ENCODE results near the gene MTFR2. TPM values are rescaled to one million over a fixed set of nuclear protein-coding genes. Genes with fewer than 3 reads are reported as not detected.

MTFR2 gene
- total RNA-seq, 4 donors from 2014 or later = 0.57 to 1.7 TPM; not detected in 2

- peaks cover 0 to 5% (median under 1%) of the 10 kb centered on the region in 4 donors for H3K4me1 ChIP-seq
- TF ChIP-seq POLR2A (IDR thresholded peaks at IDR 0.05; ENCODE audit: low read depth) (no peak), EP300 (IDR thresholded peaks at IDR 0.05) (no peak), POLR2AphosphoS5 (IDR thresholded peaks at IDR 0.05) (no peak)
- TF ChIP-seq, protein P1, sequence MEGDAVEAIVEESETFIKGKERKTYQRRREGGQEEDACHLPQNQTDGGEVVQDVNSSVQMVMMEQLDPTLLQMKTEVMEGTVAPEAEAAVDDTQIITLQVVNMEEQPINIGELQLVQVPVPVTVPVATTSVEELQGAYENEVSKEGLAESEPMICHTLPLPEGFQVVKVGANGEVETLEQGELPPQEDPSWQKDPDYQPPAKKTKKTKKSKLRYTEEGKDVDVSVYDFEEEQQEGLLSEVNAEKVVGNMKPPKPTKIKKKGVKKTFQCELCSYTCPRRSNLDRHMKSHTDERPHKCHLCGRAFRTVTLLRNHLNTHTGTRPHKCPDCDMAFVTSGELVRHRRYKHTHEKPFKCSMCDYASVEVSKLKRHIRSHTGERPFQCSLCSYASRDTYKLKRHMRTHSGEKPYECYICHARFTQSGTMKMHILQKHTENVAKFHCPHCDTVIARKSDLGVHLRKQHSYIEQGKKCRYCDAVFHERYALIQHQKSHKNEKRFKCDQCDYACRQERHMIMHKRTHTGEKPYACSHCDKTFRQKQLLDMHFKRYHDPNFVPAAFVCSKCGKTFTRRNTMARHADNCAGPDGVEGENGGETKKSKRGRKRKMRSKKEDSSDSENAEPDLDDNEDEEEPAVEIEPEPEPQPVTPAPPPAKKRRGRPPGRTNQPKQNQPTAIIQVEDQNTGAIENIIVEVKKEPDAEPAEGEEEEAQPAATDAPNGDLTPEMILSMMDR (IDR thresholded peaks at IDR 0.05) = no peak
- no peaks in the 10 kb centered on the region for H3K9me3 ChIP-seq
- no peak for DNase-seq (ENCODE audit: extremely low spot score)
- H3K27ac ChIP-seq (replicated peaks in 1 of 4) = no peak overlapping the region
- no peaks in the 10 kb centered on the region for H3K27me3 ChIP-seq
- H3K36me3 ChIP-seq = peaks cover 4 to 36% (median 17%) of the 10 kb centered on the region in 4 donors
- 100% methylated on average over 1 of the region's 1 CpG for WGBS
- no peak overlapping the region for H3K4me3 ChIP-seq
- intact Hi-C loops (cut with DNase I) = no loop called here
Measured at GRCh38 chr6:136186363-136186762, 63.7 kb downstream of the MTFR2 start.

GRCh38 chr6:136184738-136185137, 65.4 kb downstream of the MTFR2 start:
- Histone ChIP-seq H3K27ac (replicated peaks in 1 of 4) (no peak overlapping the region), H3K9me3 (no peaks in the 10 kb centered on the region), H3K36me3 (peaks cover 4 to 33% (median 15%) of the 10 kb centered on the region in 4 donors), H3K4me3 (no peak overlapping the region), H3K4me1 (peaks cover 8 to 15% (median 11%) of the 10 kb centered on the region in 4 donors), H3K27me3 (no peaks in the 10 kb centered on the region)
- 87% methylated on average over 1 of the region's 1 CpG for WGBS
- TF ChIP-seq, protein P1 (IDR thresholded peaks at IDR 0.05) = no peak
- TF ChIP-seq EP300 (IDR thresholded peaks at IDR 0.05) (no peak), POLR2AphosphoS5 (IDR thresholded peaks at IDR 0.05) (no peak), POLR2A (IDR thresholded peaks at IDR 0.05; ENCODE audit: low read depth) (no peak)
- DNase-seq (ENCODE audit: extremely low spot score) = no peak
- intact Hi-C loops (cut with DNase I) = no loop called here

DNA sequence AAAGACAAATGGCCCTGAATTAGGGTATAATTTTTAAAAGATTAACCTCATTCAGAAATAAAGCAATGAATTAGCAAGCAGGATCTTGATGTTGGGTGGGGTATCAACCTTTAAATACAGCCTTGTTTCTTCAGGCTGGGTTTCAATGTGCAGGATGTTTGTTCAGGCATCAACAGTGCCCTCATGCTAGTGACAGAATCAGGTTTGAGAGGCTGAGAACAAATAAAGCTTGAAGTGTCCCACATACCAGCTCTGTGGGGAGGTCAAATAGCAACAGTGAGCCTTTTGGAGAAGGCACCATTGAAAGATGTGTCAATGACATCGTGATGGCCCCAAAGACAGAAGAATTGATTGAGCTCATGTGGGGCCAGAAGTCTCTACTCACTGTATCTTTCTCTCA, 68.2 kb downstream of the MTFR2 start:
- intact Hi-C loops (cut with DNase I) = no loop called here
- no peak for DNase-seq (ENCODE audit: extremely low spot score)
- no peak overlapping the region for H3K4me3 ChIP-seq
- WGBS = 71% methylated on average over 1 of the region's 1 CpG
- TF ChIP-seq, protein P1 (IDR thresholded peaks at IDR 0.05) = no peak
- TF ChIP-seq POLR2AphosphoS5 (IDR thresholded peaks at IDR 0.05) = no peak
- no peak for TF ChIP-seq EP300 (IDR thresholded peaks at IDR 0.05)
- no peak for TF ChIP-seq POLR2A (IDR thresholded peaks at IDR 0.05; ENCODE audit: low read depth)
- H3K27me3 ChIP-seq = no peaks in the 10 kb centered on the region
- peaks cover 0 to 20% (median 8%) of the 10 kb centered on the region in 4 donors for H3K36me3 ChIP-seq
- H3K4me1 ChIP-seq = peaks cover 8 to 15% (median 11%) of the 10 kb centered on the region in 4 donors
- no peak overlapping the region for H3K27ac ChIP-seq (replicated peaks in 1 of 4)
- H3K9me3 ChIP-seq = no peaks in the 10 kb centered on the region

DNA sequence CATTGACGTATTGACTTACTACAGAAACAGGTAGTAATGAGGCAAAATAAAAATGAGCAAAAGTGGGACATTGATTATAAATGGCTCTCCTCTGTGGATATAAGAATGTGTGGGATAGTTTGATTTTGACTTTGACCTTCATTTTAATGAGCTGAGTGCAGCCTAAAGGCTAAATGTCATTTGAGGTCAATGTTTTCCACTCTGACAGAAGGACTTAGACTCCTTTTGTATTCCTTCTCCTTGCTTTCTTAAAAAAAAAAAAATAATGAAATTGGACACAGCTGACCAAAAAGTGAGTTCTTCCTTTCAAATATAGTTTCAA, 68.6 kb downstream of the MTFR2 start:
- Histone ChIP-seq H3K4me1 (peaks cover 8 to 15% (median 11%) of the 10 kb centered on the region in 4 donors), H3K27ac (replicated peaks in 1 of 4) (no peak overlapping the region), H3K27me3 (no peaks in the 10 kb centered on the region), H3K36me3 (peaks cover 0 to 20% (median 7%) of the 10 kb centered on the region in 4 donors), H3K9me3 (no peaks in the 10 kb centered on the region), H3K4me3 (no peak overlapping the region)
- 65% methylated on average over 1 of the region's 1 CpG for WGBS
- TF ChIP-seq POLR2AphosphoS5 (IDR thresholded peaks at IDR 0.05) (no peak), POLR2A (IDR thresholded peaks at IDR 0.05; ENCODE audit: low read depth) (no peak), EP300 (IDR thresholded peaks at IDR 0.05) (no peak)
- TF ChIP-seq, protein P1 (IDR thresholded peaks at IDR 0.05) = no peak
- intact Hi-C loops (cut with DNase I) = no loop called here
- no peak for DNase-seq (ENCODE audit: extremely low spot score)

Other genes starting within 250 kb of the MTFR2 start
- gene BCLAF1, start 39.5 kb upstream of the MTFR2 start, total RNA-seq = 10 to 100 TPM; 69.7 to 90.1 (median 75.4) TPM

Measured in esophagus muscularis mucosa (tissue), 4 donors.